Activated T-cell treated with anti-CD3 and anti-CD28 coated beads, Interleukin-2, amount 50 U/mL, for 1 hour (primary cell): ENCODE data around the gene NETO2.
"Not testable (repeated sequence)": the region's sequence is repeated elsewhere in the genome, so short reads cannot be mapped to it uniquely, and the experiment has no call there.

Experiments used
- DNase-seq: peaks from one replicate; pipeline ENCODE4 v3.0.0-alpha.2; 2020

NETO2 gene

GRCh38 chr16:47063011-47063724, 80.6 kb downstream of the NETO2 start:
- no peak for DNase-seq

DNA sequence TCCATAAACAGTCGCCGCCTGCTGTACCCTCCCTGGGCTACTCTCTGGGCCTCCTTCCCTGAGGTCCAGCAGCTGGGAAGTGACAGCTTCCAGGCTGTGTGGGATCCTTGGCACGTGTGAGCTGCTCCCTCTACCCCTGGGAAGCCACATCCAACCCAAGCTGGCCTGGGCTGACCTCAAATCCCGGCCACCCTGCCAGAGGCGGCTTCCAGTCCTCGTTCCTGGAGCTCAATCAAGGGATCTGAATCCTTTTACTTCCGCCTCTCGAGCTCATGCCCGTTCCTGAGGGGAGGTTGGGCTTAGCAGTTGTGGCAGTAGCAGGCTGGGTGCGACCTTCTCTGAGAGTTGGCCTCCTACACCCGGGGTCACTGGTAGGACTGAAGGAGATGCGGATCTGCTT, 82.5 kb downstream of the NETO2 start:
- DNase-seq, result no peak

- DNase-seq, result no peak
Observed at GRCh38 chr16:47060596-47060995, 83.1 kb downstream of the NETO2 start.

DNA sequence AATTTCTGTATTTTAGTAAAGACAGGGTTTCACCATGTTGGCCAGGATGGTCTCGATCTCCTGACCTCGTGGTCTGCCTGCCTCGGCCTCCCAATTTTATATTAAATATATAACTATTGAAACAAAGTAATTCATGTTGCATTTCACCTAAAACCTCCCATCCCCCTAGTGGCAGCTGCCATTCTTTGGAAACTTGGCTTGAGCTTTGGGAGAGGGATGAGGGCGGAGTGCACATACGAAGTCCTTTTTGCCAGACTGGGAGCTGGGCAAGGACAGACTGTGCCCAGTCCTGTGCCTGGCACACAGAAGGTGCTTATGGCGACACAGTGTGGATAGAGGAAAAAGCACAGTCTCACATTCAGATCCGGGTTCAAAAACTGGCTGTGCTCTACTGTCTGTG, 83.8 kb downstream of the NETO2 start:
- DNase-seq, result no peak

DNA sequence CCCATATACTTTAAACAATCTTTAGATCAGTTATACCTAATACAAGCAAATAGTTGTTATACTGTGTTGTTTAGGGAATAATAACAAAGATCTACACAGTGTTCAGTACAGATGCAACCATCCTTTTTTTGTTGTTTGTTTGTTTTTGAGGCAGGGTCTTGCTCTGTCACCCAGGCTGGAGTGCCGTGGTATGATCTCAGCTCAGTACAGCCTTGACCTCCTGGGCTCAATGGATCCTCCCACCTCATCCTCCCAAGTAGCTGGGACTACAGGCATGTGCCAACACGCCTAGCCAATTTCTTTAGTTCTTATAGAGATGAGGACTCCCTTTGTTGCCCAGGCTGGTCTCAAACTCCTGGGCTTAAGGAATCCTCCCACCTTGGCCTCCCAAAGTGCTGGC, 84.6 kb downstream of the NETO2 start:
- DNase-seq, result not testable (repeated sequence)

DNA sequence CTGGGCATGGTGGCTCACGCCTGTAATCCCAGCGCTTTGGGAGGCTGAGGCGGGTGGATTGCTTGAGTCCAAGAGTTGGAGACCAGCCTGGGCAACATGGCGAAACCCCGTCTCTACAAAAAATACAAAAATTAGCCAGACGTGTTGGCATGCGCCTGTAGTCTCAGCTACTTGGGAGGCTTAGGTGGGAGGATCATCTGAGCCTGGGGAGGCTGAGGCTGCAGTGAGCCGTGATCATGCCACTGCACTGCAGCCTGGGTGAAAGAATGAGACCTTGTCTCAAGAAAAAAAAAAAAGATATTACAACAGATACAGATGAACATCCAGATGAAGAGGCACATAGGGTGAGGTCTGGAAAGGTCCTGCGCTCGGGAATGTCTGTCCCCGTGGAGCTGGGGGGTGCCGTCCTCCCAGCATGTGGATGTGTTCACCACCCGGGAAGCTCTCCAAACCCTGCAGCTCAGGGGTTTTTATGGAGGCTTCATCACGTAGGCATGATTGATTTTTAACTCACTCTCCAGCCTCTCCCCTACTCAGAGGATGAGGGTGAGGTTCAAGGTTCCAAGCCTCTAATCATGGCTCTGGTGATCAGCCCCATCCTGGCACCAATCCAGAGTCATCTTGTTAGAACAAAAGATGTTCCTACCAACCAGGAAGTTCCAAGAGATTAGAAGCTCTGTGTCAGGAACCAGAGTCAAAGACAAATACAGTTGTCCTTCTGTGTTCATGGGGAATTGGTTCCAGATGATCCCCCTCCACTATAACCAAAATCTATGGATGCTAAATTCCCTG, 85.3 kb downstream of the NETO2 start:
- DNase-seq, result no peak

DNA sequence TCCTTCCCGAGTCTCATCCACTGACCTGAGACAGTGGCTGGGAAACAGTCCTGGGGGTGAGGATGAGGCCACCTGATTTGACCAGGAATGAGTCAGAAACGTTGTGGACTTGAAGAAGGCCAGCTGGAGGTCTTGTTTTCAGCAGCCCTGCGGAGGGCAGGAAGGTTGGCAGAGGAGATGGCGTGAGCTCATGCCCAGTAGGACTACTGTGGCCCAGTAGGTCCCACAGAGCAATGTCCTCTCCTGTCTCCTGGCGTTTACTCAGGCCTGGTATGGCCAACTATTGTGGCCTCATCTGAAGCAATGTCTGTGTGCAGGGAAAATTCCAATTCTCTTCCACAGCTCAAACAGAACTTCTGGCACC, 86.1 kb downstream of the NETO2 start:
- DNase-seq, result no peak

DNA sequence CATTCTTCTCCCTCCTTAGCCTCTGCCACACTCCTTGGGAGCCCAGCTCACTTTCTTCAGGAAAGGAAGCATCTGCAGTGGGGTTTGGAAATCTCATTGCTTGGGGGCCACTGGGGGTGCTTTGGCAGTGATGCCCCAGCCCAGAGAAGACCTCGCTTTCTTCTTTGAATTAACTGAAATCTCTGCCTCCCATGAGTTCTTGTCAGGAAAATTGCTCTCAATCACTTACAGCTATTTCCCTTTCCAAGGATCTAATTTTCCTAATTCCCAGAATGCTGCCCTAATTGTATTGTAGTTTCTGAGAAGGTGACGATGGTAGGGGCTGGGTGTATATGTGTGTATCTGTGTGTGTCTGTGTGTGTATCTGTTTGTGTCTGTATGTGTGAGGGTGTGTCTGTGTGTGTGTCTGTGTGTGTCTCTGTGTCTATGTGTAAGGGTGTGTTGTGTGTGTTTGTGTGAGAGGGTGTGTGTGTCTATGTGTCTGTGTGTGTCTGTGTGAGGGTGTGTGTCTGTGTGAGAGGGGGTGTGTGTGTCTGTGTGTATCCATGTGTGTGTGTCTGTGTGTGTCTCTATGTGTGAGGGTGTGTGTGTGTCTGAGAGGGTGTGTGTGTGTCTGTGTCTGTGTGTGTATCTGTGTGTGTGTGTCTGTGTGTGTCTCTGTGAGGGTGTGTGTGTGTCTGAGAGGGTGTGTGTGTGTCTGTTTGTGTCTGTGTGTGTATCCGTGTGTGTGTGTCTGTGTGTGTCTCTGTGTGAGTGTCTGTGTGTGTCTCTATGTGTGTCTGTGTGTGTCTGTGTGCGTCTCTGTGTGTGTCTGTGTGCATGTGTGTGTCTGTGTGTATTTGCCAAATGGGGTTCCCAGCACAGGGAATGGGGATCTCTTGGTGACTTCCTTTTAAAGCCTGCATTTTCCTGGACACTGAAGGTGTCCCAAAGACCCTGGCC, 86.8 kb downstream of the NETO2 start:
- no peak for DNase-seq

DNA sequence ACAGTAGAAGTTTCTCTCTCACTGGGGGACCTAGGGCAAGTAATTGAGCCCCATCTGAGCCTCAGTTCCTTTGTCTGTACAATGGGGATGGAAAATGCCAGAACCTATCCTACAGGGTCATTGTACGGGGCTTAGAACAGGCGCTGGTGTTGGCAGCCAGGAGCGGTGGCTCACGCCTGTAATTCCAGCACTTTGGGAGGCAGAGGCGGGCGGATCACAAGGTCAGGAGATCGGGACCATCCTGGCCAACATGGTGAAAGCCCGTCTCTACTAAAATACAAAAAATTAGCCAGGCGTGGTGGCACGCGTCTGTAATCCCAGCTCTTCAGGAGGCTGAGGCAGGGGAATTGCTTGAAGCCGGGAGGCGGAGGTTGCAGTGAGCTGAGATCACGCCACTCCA, 87.7 kb downstream of the NETO2 start:
- not testable (repeated sequence) for DNase-seq

- no peak for DNase-seq
Observed at GRCh38 chr16:47055136-47055885, 88.4 kb downstream of the NETO2 start.

- no peak for DNase-seq
Observed at GRCh38 chr16:47054306-47054705, 89.4 kb downstream of the NETO2 start.

GRCh38 chr16:47053895-47054294, 89.8 kb downstream of the NETO2 start:
- DNase-seq, result no peak

DNA sequence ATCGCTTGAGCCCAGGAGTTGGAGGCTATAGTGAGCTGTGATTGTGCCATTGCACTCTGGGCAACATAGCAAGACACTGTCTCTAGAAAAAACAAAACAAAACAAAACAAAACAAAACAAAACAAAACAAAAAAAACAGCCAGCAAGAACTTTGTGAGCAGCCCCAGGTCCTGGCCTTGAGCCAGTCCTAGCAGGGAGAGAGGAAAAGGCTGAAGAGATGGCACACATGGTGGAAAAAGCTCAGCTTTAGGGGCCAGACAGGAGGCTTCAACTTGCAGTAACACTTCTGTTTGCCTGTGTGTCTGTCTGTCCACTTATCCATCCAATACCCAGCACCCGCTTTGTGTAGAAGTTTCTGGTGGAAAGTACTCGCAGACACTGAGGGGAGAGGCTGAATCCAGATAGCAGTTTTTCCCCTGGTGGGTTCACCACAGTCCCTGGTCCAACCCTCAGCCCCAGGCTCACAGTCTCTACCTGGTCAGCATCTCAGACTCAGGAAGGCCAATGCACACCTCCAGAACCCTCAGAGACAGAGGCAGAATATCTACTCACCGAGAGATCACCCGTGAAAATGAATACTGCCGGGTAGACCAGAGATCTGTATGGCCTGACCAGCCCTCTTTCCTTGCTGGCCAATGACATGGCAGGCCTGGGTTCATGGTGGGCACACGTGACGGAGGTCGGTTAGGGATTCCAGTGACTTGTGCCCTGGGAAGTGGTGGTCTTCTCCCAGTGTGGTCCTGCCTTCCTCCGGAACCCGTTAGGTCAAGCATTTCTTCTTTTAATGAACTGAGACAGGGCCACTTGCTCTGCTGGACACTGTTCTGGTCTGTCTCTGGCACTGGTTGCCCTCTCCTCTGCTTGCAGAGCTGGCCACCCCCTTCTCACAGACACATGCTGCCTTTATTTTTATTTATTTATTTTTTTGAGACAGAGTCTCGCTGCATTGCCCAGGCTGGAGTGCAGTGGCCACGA, 90.8 kb downstream of the NETO2 start:
- no peak for DNase-seq

DNA sequence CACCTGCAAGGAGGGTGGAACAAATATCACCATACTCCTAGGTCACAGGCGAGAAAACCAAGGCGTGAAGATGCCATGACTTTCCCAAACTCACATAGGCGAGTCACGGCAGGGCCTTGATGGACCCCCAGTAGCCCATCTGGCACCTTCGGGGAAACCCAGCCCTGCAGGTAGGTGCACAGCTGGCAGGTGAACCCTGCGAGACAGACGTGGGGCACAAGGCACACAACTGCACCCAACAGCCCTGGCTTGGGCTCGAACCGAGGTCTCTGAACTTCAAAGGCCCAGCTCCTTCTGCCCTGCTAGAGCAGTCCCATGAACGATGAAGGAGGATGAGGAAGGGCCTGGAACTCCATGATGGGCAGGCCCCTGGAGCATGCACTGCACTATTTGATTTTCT, 92.7 kb downstream of the NETO2 start:
- DNase-seq, result no peak

DNA sequence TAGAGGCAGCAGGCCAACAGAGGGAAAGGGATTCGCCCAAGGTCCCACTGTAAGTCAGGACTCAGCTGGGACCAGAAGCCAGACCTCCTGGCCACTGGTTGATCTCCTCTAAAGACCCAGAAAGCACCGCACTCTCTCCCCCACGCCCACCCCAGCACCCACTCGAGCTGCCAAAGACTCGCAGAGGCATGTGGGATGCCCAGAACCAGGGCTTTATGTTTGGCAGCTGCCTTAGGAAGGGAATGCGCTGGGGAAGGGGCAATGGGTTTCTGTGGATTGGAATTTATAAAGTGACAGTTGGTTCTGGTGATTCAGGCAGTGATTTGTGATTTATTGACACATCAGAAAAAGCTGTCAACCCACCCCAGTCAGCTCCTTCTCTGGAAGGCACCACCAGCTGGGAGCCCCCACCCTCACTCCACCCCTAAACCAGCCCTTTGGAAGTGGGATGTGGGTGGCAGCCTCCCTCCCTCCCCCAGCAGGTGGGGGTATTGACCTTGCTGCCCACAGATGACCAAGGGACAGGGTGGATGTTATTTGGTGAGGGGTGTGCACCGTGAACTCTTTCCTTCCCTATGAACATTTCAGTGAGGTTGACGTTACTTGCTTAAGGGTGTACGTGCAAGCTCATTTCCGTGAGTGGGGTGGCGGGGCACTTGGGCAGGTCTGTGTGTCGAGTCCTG, 93.7 kb downstream of the NETO2 start:
- no peak for DNase-seq

- no peak for DNase-seq
Observed at GRCh38 chr16:47047524-47048203, 96.1 kb downstream of the NETO2 start.

GRCh38 chr16:47046726-47047523, 96.8 kb downstream of the NETO2 start:
- DNase-seq, result no peak

- no peak for DNase-seq
Observed at GRCh38 chr16:47045459-47045858, 98.3 kb downstream of the NETO2 start.

GRCh38 chr16:47045023-47045422, 98.7 kb downstream of the NETO2 start:
- no peak for DNase-seq
